OCI-LY7 (cell line): ENCODE data around the gene ALG9. TPM values are rescaled to one million over a fixed set of nuclear protein-coding genes. Genes with fewer than 3 reads are reported as not detected.

Source experiments
- BruUV-seq: library from RNA; stranded (reverse); fragments of 400-500 nt; replicated peaks from 2 replicates; lab custom pipeline; 2021; lab: Mats Ljungman, UMichigan
- CTCF ChIA-PET: fragments of 300-600 bp; sonication (Branson Sonifier 250); formaldehyde crosslinking; loops from one replicate; lab custom pipeline; 2022; ENCODE audit warnings: antibody characterized with exemption; ENCODE audit not compliant: unreplicated experiment; lab: Charles Lee
- POLR2A ChIA-PET: fragments of 300-600 bp; sonication (Branson Sonifier 250); formaldehyde crosslinking; loops from one replicate; lab custom pipeline; 2022; ENCODE audit warnings: antibody characterized with exemption; lab: Charles Lee
- DNase-seq: peaks from one replicate; pipeline ENCODE4 v3.0.0-alpha.2; 2015; ENCODE audit warnings: low spot score
- H2AFZ ChIP-seq: fragments of 200-600 bp; sonication (generic), shearing (Covaris generic); 2 replicates; pipeline ENCODE4 v1.6.1; 2014; ENCODE audit warnings: mild to moderate bottlenecking, antibody characterized with exemption, low read length, moderate library complexity
- H3K27ac ChIP-seq: fragments of 200-600 bp; sonication (generic); 2 replicates; pipeline ENCODE4 v1.5.1; 2014; ENCODE audit warnings: mixed run types, low read depth, mild to moderate bottlenecking, moderate library complexity, low read length, inconsistent platforms; ENCODE audit not compliant: poor library complexity, severe bottlenecking
- H3K36me3 ChIP-seq: fragments of 200-600 bp; sonication (generic); 2 replicates; pipeline ENCODE4 v1.6.1; 2014; ENCODE audit warnings: mild to moderate bottlenecking, antibody characterized with exemption, low read length, moderate library complexity, mixed read lengths; ENCODE audit not compliant: insufficient read depth
- H3K4me1 ChIP-seq: fragments of 200-600 bp; sonication (generic); 2 replicates; pipeline ENCODE4 v1.5.1; 2014; ENCODE audit warnings: mild to moderate bottlenecking, low read length; ENCODE audit not compliant: insufficient read depth, poor library complexity, severe bottlenecking
- H3K4me2 ChIP-seq: fragments of 200-600 bp; sonication (generic); 2 replicates; pipeline ENCODE4 v1.6.1; 2014; ENCODE audit warnings: mild to moderate bottlenecking, low read length
- H3K4me3 ChIP-seq: fragments of 200-600 bp; sonication (generic); 2 replicates; pipeline ENCODE4 v1.5.1; 2014; ENCODE audit warnings: mild to moderate bottlenecking, low read depth, low read length; ENCODE audit not compliant: poor library complexity, severe bottlenecking
- H3K79me2 ChIP-seq: fragments of 200-600 bp; sonication (generic); 2 replicates; pipeline ENCODE4 v1.6.1; 2016; ENCODE audit warnings: low read depth, mild to moderate bottlenecking, low read length, moderate library complexity, mixed read lengths; ENCODE audit not compliant: insufficient read depth
- H3K9me2 ChIP-seq: fragments of 200-600 bp; sonication (generic); 2 replicates; pipeline ENCODE4 v1.6.1; 2016; ENCODE audit warnings: mild to moderate bottlenecking, low read length, mixed read lengths; ENCODE audit not compliant: insufficient read depth
- H3K9me3 ChIP-seq: fragments of 200-600 bp; sonication (generic); 2 replicates; pipeline ENCODE4 v1.6.1; 2014; ENCODE audit warnings: mild to moderate bottlenecking, mixed run types, low read length, mixed read lengths
- H4K20me1 ChIP-seq: fragments of 200-600 bp; sonication (generic); 2 replicates; pipeline ENCODE4 v1.6.1; 2014; ENCODE audit warnings: mild to moderate bottlenecking, antibody characterized with exemption, low read length, moderate library complexity, mixed read lengths; ENCODE audit not compliant: insufficient read depth
- CTCF ChIP-seq: fragments of 200-600 bp; sonication (generic); conservative IDR thresholded peaks from 2 replicates; pipeline ENCODE4 v1.5.1; 2014; ENCODE audit warnings: mild to moderate bottlenecking, antibody characterized with exemption, low read length, moderate library complexity, mixed read lengths
- EZH2phosphoT487 ChIP-seq: fragments of 200-600 bp; sonication (generic); IDR thresholded peaks from 2 replicates; pipeline ENCODE4 v1.6.1; 2018; ENCODE audit warnings: low read depth, borderline replicate concordance, mild to moderate bottlenecking, mixed run types, antibody characterized with exemption, low read length, moderate library complexity, mixed read lengths
- intact Hi-C: fragments of 100-400 bp; cut with micrococcal nuclease; formaldehyde crosslinking; loops from one replicate; pipeline ENCODE4 v1.10.0; 2022; ENCODE audit not compliant: unreplicated experiment
- total RNA-seq, 2 experiments: library from RNA; depleted of rRNA in 1 of 2; stranded (reverse); fragments of >200 nt in 1 of 2; shearing (Covaris generic) in 1 of 2; gene quantifications; 2 replicates each; pipeline ENCODE4 v1.2.3, GENCODE V29; 2014 to 2022

ALG9 gene
- total RNA-seq, 2 experiments from 2014 or later, result 16.8 to 21.6 TPM

DNA sequence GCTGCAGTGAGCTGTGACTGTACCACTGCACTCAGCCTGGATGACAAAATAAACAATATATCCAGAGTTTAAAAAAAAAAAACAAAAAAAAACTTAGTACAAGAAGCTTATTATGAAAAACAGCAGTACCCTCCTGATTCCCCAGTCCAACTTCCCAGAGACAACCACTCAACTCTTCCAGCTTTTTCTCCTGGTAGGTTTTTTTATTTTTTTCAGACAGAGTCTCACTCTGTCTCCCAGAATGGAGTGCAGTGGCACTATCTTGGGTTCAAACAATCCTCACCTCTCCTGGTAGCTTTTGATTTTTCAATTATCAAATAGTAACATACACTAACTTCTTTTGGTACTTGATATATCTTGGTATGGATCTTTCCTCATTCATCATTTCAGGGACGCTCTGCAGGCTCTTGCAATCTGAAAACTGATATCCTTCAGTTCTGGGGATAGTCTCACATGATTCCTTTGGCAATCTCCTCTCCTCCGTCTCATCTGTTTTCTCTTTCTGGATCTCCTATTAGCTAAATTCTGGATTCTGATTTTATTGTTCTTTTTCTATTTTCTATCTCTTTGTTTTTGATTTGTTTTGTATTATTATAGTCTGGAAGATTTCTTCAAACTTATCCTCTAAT is 44.9 kb downstream of the ALG9 start:
- H3K79me2 ChIP-seq, result no peaks in the 10 kb centered on the region
- H3K36me3 ChIP-seq, result no peaks in the 10 kb centered on the region
- BruUV-seq, result no TSS peak
- H3K9me2 ChIP-seq, result no peaks in the 10 kb centered on the region
- no peaks in the 10 kb centered on the region for H3K9me3 ChIP-seq
- H2AFZ ChIP-seq, result no peak overlapping the region
- DNase-seq, result no peak
- no peaks in the 10 kb centered on the region for H3K4me1 ChIP-seq
- no peak for TF ChIP-seq CTCF
- no peak for TF ChIP-seq EZH2phosphoT487
- intact Hi-C loops, result no loop called here
- no peak overlapping the region for H3K4me2 ChIP-seq
- no peak overlapping the region for H3K4me3 ChIP-seq
- H4K20me1 ChIP-seq, result no peaks in the 10 kb centered on the region
- POLR2A ChIA-PET, result interaction anchor here (0.6 to 1.1 kb wide), 4 partner anchors 41 to 344 kb away, joined by 3 to 4 read pairs (median 4); no protein-coding TSS in a partner anchor
- no peak overlapping the region for H3K27ac ChIP-seq
- CTCF ChIA-PET, result no interaction called here

DNA sequence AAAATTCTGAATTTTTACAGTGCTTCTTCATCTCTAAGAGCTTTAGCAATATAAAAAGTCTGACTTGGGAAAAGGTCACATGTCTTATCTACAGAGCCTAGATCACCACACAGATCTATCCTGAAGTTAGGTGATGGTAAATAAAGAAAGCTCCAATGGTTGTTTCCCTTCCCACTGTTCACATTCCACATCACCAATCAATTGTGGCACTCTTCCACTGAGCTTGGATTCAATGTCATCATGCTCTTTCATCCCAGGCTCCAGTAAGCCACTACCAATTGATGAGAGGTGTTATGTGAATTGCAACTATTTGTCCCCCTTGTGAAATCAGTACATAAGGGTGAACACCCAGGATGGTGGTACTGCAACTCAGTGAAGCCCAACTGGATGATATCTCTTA is 47.8 kb downstream of the ALG9 start:
- Histone ChIP-seq H3K36me3 (no peaks in the 10 kb centered on the region), H3K4me3 (no peak overlapping the region), H3K27ac (no peak overlapping the region), H4K20me1 (no peaks in the 10 kb centered on the region), H3K9me3 (no peaks in the 10 kb centered on the region), H3K4me1 (no peaks in the 10 kb centered on the region), H3K4me2 (no peak overlapping the region), H3K79me2 (no peaks in the 10 kb centered on the region), H3K9me2 (no peaks in the 10 kb centered on the region), H2AFZ (no peak overlapping the region)
- ChIA-PET CTCF (no interaction called here), POLR2A (interaction anchor here (1.1 kb wide), 3 partner anchors 11 to 266 kb away, joined by 3 read pairs; no protein-coding TSS in a partner anchor)
- TF ChIP-seq EZH2phosphoT487, result no peak
- TF ChIP-seq CTCF, result no peak
- intact Hi-C loops, result no loop called here
- no TSS peak for BruUV-seq
- no peak for DNase-seq

- Histone ChIP-seq H3K4me3 (no peak overlapping the region), H3K36me3 (no peaks in the 10 kb centered on the region), H2AFZ (no peak overlapping the region), H3K4me1 (no peaks in the 10 kb centered on the region), H3K9me2 (no peaks in the 10 kb centered on the region), H4K20me1 (no peaks in the 10 kb centered on the region), H3K27ac (no peak overlapping the region), H3K4me2 (no peak overlapping the region), H3K79me2 (no peaks in the 10 kb centered on the region), H3K9me3 (no peaks in the 10 kb centered on the region)
- TF ChIP-seq EZH2phosphoT487 (no peak), CTCF (no peak)
- CTCF ChIA-PET, result no interaction called here
- intact Hi-C loops, result no loop called here
- BruUV-seq, result no TSS peak
- POLR2A ChIA-PET, result interaction anchor here (0.6 to 1.1 kb wide), 4 partner anchors 12 to 265 kb away, joined by 3 read pairs; no protein-coding TSS in a partner anchor
- no peak for DNase-seq
Observed at GRCh38 chr11:111823131-111823530, 48.2 kb downstream of the ALG9 start.
